HG03469 (cell line): Measurements from ENCODE around the gene HOXB13.

ENCODE experiments used
- ATAC-seq: cut with Tn5 transposase; IDR thresholded peaks from one replicate; pipeline ENCODE4 v1.9.1; 2021; ENCODE audit warnings: mild to moderate bottlenecking, moderate library complexity, moderate number of reproducible peaks; ENCODE audit not compliant: unreplicated experiment

HOXB13 gene

GRCh38 chr17:48748718-48749566 is 20.4 kb upstream of the HOXB13 start:
- ATAC-seq: no peak

- ATAC-seq: no peak
Measured at GRCh38 chr17:48747445-48748363, 19.2 kb upstream of the HOXB13 start.

- no peak for ATAC-seq
Measured at GRCh38 chr17:48746916-48747444, 18.4 kb upstream of the HOXB13 start.

- no peak for ATAC-seq
Measured at GRCh38 chr17:48745381-48746275, 17.1 kb upstream of the HOXB13 start.

GRCh38 chr17:48740537-48740936 is 12.0 kb upstream of the HOXB13 start:
- no peak for ATAC-seq

- no peak for ATAC-seq
Measured at GRCh38 chr17:48738803-48739526, 10.4 kb upstream of the HOXB13 start.

- no peak for ATAC-seq
Measured at GRCh38 chr17:48738424-48738802, 9.9 kb upstream of the HOXB13 start.

GRCh38 chr17:48737330-48738043 is 8.9 kb upstream of the HOXB13 start:
- ATAC-seq: no peak

GRCh38 chr17:48735062-48735351 is 6.5 kb upstream of the HOXB13 start:
- ATAC-seq: no peak

GRCh38 chr17:48734333-48735061 is 5.9 kb upstream of the HOXB13 start:
- ATAC-seq: no peak

- no peak for ATAC-seq
Measured at GRCh38 chr17:48733632-48734328, 5.2 kb upstream of the HOXB13 start.

GRCh38 chr17:48732688-48733629 is 4.4 kb upstream of the HOXB13 start:
- ATAC-seq: no peak

GRCh38 chr17:48731355-48731754 is 2.8 kb upstream of the HOXB13 start:
- ATAC-seq: no peak

- no peak for ATAC-seq
Measured at GRCh38 chr17:48730240-48730550, 1.6 kb upstream of the HOXB13 start.

GRCh38 chr17:48729335-48730239 is 1.0 kb upstream of the HOXB13 start:
- ATAC-seq: no peak
